HK-2 (cell line): ENCODE results near the gene CASP14.
"Not testable (repeated sequence)": the region's sequence is repeated elsewhere in the genome, so short reads cannot be mapped to it uniquely, and the experiment has no call there.

Experiments used
- DNase-seq: peaks from one replicate; pipeline ENCODE4 v3.0.0-alpha.2; 2018; ENCODE audit not compliant: unreplicated experiment

Gene CASP14, protein sequence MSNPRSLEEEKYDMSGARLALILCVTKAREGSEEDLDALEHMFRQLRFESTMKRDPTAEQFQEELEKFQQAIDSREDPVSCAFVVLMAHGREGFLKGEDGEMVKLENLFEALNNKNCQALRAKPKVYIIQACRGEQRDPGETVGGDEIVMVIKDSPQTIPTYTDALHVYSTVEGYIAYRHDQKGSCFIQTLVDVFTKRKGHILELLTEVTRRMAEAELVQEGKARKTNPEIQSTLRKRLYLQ

DNA sequence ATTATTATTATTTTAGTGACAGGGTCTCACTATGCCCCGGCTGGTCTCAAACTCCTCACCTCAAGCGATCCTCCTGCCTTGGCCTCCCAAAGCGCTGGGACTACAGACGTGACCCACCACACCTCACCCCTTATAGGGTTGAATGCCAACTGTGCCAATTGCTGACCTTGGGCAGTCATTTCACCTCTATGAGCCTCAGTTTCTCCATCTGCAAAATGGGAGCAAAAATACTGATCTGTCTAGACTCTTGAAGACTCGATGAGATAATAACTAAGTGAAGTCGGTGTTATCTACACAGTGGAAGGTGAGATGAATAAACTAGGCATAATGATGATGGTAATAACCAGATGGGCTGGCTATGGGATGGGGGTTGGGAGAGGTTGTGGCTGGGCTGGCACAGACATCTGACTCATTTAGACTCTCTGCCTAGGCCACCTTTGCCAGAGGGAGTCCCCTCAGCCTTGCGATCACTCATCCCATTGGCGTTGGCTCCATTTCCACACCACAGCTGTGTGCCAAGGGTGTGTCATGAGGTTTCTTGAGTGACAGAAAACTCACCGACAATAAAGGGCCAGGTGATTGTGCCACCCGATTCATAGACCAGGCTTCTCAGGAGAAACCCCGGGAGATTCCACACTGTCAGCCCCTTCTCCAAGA is at the start of gene CASP14:
CASP14 (plus strand) TSS at position 596 of the 657 bp plus-strand sequence. CDS start 2,772 bp downstream, outside the sequence.
- DNase-seq: no peak

DNA sequence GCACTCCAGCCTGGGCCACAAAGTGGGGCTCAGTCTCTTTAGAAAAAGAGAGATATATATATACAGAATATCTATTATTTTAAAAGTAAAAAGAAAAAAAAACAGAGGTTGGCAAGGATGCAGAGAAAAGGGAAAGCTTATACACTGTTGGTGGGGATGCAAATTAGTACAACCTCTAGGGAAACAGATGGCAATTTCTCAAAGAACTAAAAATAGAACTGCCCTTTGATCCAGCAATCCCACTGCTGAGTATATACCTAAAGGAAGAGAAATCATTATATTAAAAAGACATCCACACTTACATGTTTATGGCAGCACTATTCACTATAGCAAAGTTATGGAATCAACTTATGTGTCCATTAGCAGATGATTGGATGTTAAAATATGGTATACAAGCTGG is 41.0 kb upstream of the CASP14 start:
- DNase-seq: no peak

DNA sequence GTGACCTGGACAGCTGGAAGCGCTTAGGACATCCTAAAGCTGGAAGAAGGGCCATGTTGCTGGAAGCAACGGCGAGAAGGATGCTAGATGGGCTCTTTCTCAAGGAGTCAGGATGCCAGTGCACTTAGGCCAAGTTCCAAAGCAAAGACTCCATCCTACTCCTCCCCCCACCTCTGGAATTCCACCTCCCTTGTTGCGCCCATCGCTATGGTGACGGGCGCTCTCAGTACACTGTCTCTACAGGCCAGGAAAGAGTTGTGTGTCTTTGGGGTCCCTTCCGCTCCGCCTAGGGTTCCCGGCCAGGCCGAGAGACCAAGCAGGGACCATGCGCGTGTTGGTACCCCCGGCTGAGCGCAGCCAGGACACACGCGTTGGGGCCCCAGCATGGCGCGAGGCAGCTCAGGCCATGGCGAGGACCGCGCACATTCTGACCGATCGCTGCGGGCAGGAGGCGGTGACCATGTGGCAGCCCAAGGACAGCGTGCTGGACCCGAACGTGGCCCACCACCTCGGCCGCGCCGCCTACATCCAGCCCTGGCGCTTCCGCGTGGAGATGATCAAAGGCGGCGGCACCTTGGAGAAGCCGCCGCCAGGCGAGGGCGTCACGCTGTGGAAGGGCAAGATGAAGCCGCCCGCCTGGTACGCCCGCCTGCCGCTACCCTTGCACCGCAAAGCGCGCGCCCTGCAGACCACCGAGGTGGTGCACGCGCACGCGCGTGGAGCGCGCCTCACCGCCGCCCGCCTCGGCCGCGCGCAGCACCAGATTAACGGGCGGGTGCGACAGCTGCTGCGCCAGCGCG is 38.6 kb upstream of the CASP14 start:
- DNase-seq: no peak

DNA sequence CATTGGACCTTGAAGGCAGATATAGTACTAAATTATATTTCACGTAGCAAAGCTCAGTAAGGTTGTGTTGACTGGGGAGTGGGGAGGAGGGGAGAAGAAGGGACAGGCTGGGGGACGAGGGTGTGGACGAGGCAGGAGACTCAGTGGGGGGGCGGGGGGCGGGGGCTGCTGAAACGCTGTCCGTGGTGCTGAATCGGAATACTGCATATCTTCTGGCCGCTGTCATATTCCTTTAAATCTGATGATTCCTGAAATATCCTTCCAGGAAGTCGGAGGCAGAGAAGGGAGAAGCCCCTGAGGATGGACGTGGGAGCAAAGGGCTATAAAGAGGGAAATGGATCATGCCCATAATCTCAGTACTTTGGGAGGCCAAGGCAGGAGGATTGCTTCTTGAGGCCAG is 34.7 kb upstream of the CASP14 start:
- no peak for DNase-seq

DNA sequence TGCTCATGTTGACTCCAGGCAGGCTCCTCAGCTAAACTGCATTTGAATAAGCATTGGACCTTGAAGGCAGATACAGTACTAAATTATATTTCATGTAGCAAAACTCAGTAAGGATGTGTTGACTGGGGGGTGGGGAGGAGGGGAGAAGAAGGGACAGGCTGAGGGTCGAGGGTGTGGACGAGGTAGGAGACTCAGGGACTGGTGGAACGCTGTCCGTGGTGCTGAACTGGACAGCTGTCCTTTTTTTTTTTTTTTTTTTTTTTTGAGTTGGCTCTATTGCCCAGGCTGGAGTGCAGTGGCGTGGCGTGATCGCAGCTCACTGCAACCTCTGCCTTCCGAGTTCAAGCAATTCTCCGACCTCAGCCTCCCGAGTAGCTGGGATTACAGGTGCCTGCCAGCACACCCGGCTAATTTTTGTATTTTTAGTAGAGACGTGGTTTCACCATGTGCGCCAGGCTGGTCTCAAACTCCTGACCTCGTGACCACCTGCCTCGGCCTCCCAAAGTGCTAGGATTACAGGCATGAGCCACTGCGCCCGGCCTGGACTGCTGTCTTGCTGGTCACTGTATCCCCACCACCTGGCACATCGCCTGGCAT is 33.2 kb upstream of the CASP14 start:
- DNase-seq: peak; percentile 24

DNA sequence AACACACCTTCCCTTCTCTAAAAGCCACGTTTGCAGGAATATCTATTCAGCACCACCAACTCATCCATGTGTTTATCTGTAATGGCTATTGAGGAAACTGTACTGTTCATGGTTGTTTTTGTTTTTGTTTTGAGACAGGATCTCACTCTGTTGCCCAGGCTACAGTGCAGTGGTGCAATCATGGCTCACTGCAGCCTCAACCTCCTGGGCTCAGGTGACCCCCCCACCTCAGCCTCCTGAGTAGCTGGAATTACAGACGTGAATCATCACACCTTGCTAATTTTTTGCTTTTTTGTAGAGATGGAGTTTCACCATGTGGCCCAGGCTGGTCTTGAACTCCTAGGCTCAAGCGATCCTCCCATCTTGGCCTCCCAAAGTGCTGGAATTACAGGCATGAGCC is 30.4 kb upstream of the CASP14 start:
- DNase-seq: not testable (repeated sequence)

DNA sequence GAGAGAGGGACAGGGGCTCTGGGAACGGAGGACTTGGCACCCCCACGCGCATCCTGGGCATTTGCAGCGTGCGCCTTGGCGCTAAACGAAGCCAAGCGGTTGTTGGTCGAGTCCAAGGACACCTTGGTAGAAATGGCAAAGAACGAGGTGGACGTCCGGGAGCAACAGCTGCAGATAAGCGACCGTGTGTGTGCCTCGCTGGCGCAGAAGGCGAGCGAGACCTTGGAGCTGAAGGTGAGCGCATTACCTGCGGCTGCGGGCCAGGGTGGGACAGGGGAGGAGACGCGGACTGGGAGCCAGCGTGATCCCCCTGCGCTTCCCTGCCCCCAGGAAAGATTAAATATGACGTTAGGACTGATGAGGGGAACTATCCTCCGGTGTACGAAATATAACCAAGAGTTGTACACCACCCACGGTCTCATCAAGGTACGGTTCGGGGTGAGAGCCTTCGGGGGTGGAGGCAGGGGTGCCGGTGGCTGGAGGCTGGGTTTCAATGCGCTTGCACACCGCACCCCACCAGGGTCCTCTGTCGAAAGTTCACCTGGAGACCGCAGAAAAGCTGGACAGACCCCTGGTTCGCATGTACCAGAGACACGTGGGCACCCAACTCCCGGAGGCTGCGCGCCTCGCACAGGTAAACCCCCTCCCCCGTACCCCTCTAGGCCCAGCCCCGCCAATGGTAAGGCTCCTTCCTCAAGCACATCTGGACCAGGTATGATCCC is 27.8 kb upstream of the CASP14 start:
- DNase-seq: no peak

DNA sequence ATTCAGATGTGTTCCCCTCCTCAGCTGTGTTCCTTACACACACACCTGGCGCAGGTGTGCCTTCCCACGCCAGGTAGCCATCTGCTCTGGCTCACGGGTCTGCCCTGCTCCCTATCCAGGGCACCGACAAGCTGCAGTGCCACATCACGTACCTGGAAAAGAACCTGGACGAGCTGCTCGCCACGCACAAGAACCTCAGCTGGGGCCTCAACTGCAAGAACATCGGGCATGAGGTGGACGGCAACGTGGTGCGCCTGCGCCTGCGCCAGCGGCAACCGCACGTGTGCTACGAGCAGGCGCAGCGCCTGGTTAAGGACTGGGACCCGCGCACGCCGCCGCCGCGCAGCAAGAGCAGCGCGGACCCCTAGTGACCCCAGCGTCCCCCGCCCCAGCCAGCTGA is 26.5 kb upstream of the CASP14 start:
- DNase-seq: no peak

DNA sequence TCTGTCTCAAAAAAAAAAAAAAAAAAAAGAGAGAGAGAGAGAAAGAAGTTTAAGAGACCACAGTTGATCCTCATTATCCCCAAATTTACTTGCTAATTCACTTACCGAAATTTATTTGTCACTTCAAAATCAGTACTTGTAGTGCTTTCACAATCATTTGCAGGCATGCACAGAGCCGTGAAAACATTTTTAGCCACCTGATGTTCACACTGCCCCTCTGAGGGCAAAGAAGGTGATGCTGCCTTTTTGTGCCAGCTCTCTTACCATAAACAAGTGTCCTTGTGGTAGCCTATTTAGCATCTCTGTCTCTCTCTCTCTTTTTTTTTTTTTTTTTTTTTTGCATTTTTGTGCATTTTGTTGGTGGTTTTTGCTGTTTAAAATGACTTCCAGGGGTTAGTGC is 24.1 kb upstream of the CASP14 start:
- no peak for DNase-seq

DNA sequence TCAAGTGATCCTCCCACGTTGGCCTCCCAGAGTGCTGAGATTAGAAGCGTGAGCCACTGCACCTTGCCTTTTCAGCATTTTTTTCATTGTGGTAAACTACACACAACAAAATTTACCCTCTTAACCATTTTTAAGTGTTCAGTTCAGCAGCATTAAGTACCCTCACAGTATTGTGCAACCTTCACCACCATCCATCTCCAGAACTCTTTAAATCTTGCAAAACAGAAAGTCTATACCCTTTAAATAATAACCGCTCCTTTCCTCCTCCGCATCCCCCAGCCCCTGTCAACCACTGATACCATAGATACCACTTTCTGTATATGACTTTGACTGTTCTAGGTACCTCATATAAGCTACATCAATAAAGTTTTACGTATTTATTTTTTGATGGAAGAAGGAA is 20.8 kb upstream of the CASP14 start:
- no peak for DNase-seq

DNA sequence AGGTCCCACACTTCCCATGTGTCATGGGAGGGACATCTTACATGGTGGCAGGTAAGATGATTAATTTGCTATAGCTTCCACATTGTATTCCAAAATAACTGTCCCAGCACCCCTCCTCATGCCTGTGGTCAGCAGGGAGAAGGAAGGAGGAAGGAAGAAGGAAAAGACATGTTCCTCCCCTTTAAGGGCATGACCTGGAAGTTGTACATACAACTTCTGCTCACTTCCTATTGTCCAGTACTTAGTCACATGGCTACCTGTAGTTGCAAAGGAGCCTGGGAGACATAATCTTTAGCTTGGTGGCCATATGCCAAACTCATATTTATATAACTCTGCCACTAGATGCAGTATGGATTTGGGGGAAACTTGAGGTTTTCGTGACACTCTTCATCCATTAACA is 17.6 kb upstream of the CASP14 start:
- no peak for DNase-seq

DNA sequence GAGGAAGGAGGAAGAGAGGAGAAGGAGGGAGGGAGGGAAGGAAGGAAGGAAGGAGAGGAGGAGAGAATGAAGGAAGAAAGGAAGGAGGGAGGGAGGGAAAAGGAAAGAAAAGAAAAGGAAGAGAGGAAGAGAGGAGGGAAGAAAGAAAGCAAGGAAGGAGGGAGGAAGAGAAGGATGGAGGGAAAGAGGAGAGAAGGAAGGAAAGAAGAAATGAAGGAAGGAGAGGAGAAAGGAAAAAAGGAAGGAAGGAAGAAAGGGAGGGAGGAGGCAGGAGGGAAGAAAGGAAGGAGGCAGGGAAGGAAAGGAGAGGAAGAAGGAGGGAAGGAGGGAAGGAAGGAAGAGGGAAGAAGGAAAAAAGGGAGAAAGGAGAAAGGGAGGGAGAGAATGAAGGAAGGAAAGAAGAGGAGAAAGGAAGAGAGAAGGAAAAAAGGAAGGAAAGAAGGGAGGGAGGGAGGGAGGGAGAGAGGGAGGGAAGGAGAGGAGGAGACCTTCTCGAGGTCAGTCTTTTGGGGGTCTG is 13.4 kb upstream of the CASP14 start:
- no peak for DNase-seq

DNA sequence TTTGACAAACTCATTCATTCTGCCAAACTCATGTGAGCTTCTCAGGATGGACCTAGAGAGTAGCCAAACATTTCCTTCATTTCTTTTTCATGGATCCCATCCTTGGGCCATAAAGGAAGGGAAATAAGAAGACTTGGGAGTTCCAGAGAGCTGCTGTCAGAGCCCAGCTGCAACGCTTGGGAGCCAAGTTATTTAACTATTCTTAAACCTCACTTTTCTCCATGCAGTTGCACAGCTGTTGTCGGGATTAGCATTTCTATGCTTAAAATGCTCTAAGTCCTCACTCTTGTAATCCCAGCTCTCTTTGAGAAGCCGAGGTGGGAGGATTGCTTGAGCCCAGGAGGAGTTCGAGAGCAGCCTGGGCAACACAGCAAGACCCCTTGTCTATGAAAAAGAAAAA is 11.7 kb upstream of the CASP14 start:
- DNase-seq: no peak

DNA sequence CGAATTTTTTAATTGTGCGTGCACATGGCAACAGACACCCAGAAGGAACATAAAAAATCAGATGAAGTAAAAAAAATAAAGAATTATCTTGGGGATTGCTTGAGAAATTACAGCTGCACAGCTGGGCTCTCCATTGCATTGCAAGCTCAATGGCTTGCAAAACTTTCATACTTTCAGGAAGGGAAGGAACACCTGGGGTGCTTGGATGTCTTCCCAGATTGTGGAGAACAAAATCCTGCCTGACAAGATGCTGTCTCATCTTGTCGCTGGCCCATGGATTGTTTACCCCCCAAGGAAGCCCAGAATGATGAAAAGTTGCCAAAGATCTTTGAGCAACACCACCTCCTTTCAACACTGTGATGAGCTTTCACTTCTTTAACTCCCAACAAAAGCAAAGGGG is 11.0 kb upstream of the CASP14 start:
- DNase-seq: no peak

DNA sequence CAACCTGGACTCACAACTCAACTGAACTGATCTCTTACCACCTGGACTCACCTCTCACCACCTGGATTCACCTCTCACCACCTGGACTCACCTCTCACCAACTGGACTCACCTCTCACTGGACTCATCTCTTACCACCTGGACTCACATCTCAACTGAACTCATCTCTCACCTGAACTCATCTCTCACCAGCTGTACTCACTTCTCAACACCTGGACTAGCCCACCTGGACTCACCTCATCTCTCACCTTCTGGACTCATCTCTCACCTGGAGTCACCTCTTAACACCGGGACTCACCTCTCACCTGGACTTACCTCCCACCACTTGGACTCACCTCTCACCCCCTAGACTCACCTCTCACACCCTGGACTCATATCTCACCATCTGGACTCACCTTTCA is 7.3 kb upstream of the CASP14 start:
- DNase-seq: no peak

DNA sequence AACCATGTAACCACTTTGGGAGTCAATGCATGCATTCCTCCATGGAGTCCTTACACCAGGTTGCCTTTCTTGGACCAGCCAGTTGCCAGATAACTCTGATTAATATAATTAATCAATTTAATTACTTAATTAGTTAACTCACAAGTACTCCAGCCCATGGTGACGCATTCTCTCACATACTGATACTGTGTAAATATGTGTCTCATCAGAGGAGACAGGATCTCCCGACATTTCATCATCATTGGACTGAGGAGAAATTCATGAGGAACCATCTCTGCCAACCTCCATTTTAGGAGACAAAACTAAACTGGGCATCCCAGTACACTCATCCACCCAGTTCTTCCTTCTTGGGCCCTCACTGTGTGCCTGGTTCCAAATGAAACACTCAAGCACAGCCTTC is 6.5 kb upstream of the CASP14 start:
- no peak for DNase-seq

DNA sequence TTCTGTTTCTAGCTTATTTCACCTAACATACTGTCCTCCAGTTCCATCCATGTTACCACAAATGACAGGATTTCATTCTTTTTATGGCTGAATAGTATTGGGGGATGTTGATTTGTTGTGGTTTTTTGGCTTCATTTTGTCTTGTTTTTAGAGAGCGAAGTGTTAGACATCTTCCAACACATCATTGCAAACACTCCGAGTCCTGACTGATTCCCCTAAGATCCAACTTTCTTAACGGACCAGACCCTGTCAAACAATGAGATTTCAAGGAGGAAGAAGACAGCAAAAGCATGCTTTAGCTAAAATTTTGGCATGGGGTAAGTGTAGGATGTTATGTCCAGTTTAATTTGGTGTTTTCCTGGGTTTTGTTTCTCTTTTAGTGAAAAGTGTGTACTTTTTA is 3.8 kb upstream of the CASP14 start:
- DNase-seq: no peak

DNA sequence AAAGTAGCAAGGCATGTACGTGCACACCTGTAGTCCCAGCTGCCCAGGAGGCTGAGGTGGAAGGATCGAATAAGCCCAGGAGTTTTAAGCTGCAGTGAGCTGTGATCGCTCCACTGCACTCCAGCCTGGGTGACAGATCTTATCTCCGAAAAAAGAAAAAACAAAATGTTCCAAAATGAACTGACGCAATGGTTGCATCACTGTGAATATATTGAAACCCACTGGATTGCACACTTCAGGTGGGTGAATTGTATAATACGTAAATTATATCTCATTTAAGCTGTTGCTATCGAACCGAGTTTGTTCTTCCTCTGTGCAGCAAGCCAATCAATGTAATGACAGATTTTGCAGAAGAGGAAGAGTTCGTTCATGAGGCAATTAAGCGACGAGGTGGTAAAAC is 1.6 kb upstream of the CASP14 start:
- no peak for DNase-seq

DNA sequence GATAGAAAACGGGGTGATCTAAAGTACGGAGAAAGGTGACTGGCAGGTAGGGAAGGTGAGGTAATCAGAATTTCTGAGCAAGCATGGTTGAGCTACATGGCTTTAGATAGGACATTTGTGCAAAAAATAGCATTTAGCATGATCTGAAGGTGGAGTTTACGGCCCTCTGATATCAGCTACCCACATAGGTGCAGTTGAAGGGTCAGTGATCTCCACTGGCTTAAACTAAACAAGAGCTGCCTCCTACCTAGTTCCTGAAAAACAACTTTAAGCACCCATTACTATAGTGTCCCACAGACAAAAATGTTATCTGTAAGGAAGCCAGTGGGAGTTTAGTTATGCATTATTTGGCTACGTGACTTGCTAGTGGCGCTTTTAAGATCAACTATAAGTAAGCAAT is 1.2 kb upstream of the CASP14 start:
- no peak for DNase-seq

DNA sequence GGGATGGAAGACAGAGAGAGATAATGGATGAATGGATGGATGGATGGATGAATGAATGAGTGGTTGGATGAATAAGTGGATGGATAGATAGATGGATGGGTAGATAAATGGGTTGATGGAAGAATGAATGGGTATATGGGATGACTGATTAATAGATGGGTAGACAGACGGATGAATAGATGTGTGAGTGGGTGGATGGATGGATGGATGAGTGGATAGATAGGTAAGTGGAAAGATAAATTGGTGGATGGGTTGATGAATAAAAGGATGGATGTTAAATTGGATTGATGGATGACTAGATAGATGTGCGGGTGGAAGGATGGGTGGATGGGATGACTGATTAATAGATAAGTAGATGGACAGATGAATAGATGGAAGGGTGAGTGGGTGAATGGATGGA is 1.4 kb downstream of the CASP14 start:
- no peak for DNase-seq

DNA sequence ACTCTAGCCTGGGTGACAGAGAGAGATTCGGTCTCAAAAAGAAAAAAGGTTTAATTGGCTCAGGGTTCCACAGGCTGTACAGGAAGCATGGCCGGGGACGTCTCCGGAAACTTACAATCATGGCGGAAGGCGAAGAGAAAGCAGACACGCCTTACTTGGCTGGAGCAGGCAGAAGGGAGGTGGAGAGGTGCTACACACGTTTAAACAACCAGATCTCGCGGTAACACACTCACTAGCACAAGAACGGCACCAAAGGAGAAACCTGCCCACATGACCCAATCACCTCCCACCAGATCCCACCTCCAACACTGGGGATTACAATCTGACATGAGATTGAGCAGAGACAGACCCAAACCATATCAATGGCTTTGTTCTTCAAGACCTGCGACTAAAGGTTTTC is 12.8 kb downstream of the CASP14 start:
- DNase-seq: no peak

DNA sequence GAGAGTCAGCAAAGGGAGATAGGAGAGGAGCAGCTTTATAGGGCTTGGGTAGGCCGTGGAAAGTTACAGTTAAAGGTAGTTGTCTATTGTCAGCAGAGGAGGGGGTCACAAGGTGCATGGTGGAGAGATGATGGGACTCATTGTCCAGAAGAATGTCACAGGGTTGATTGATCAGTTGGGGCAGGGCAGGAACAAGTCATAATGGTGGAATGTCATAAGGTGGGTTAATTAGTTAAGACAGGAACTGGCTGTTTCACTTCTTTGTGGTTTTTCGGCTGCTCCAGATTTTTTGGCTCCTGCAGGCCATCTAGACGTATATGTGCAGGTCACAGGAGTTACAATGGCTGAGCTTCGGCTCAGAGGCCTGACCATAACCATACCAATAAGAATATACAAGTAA is 21.1 kb downstream of the CASP14 start:
- not testable (repeated sequence) for DNase-seq
